Immature natural killer cell (primary cell): ENCODE data around the gene TFRC. TPM values are rescaled to one million over a fixed set of nuclear protein-coding genes. Genes with fewer than 3 reads are reported as not detected.
"Not testable (repeated sequence)": the region's sequence is repeated elsewhere in the genome, so short reads cannot be mapped to it uniquely, and the experiment has no call there.

Experiments
- DNase-seq, 3 donors: peaks; one replicate each; pipeline ENCODE4 v3.0.0; 2022; ENCODE audit warnings: mixed read lengths in 1 of 3
- H3K27ac Mint-ChIP-seq, 6 donors: one replicate each; pipeline ENCODE4 v1.8.0; 2020; ENCODE audit warnings: mixed read lengths in 6 of 6, mild to moderate bottlenecking in 5 of 6, inconsistent platforms in 4 of 6, moderate library complexity in 3 of 6
- H3K27me3 Mint-ChIP-seq, 3 donors: one replicate each; pipeline ENCODE4 v1.8.0; 2020 to 2021; ENCODE audit warnings: low read depth in 3 of 3, mild to moderate bottlenecking in 3 of 3, mixed read lengths in 3 of 3, moderate library complexity in 3 of 3, inconsistent platforms in 1 of 3
- H3K36me3 Mint-ChIP-seq, 3 donors: one replicate each; pipeline ENCODE4 v1.8.0; 2020; ENCODE audit warnings: mixed read lengths in 3 of 3, inconsistent platforms in 2 of 3, mild to moderate bottlenecking in 2 of 3
- H3K4me1 Mint-ChIP-seq, 2 donors: one replicate each; pipeline ENCODE4 v1.8.0; 2020; ENCODE audit warnings: inconsistent platforms in 2 of 2, mild to moderate bottlenecking in 2 of 2, mixed read lengths in 2 of 2, moderate library complexity in 1 of 2
- H3K4me3 Mint-ChIP-seq, 5 donors: one replicate each; pipeline ENCODE4 v1.8.0; 2020; ENCODE audit warnings: mild to moderate bottlenecking in 5 of 5, mixed read lengths in 5 of 5, inconsistent platforms in 3 of 5, moderate library complexity in 3 of 5
- H3K9me3 Mint-ChIP-seq, 6 donors: one replicate each; pipeline ENCODE4 v1.8.0; 2020; ENCODE audit warnings: mild to moderate bottlenecking in 6 of 6, mixed read lengths in 6 of 6, inconsistent platforms in 4 of 6, moderate library complexity in 3 of 6
- polyA plus RNA-seq, 3 donors: library from polyadenylated mRNA; unstranded; fragments of 300-500 nt; fragmentation: Illumina TruSeq; gene quantifications; one replicate each; pipeline ENCODE4 v1.2.3, GENCODE V29; 2021

Gene TFRC
- polyA plus RNA-seq, 3 donors from 2014 or later: 8.9 to 11.0 (median 9.7) TPM

DNA sequence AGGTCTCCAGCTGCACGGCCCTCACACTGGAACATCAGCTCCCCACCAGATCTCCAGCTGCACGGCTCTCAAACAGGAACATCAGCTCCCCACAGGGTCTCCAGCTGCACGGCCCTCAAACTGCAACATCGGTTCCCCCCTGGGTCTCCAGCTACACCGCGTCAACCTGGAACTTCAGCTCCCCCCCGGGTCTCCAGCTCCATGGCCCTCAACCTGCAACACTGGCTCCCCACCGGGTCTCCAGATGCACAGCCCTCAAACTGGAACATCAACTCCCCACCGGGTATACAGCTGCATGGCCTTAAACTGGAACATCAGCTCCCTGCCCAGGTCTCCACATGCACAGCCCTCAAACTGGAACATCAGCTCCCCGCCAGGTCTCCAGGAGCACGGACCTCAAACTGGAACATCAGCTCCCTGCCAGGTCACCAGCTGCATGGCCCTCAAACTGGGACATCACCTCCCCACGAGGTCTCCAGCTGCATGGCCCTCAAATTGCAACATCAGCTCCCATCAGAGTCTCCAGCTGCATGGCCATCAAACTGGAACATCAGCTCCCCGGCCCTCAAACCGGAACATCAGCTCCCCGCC lies 81.4 kb downstream of the TFRC start:
- not testable (repeated sequence) for H3K36me3 Mint-ChIP-seq, H3K4me3 Mint-ChIP-seq, H3K27me3 Mint-ChIP-seq, H3K9me3 Mint-ChIP-seq, H3K27ac Mint-ChIP-seq, H3K4me1 Mint-ChIP-seq, DNase-seq

DNA sequence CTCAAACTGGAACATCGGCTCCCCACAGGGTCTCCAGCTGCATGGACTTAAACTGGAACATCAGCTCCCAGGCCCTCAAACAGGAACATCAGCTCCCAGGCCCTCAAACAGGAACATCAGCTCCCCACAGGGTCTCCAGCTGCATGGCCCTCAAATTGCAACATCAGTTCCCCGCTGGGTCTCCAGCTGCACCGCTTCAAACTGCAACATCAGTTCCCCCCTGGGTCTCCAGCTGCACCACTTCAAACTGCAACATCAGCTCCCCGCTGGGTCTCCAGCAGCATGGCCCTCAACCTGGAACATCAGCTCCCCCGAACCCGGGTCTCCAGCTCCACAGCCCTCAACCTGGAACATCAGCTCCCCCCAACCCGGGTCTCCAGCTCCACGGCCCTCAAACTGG lies 82.0 kb downstream of the TFRC start:
- no peaks in the 10 kb centered on the region for H3K4me1 Mint-ChIP-seq
- H3K4me3 Mint-ChIP-seq: no peak overlapping the region
- no peak overlapping the region for H3K27ac Mint-ChIP-seq
- H3K9me3 Mint-ChIP-seq: no peaks in the 10 kb centered on the region
- no peaks in the 10 kb centered on the region for H3K36me3 Mint-ChIP-seq
- no peak for DNase-seq
- H3K27me3 Mint-ChIP-seq: peaks cover 0 to 4% (median 4%) of the 10 kb centered on the region in 3 donors

Other genes with a start within 250 kb of the TFRC start
- gene TNK2, start 173.5 kb downstream of the TFRC start, polyA plus RNA-seq: 1 to 10 TPM; 1.4 to 4.9 (median 1.6) TPM
- gene ZDHHC19, start 129.3 kb upstream of the TFRC start, polyA plus RNA-seq: not detected
- 1 to 10 TPM in 1 of 3 donors, under 1 TPM in 1, not detected in 1; 0.62 to 1.6 TPM for gene SLC51A, start 134.4 kb upstream of the TFRC start, polyA plus RNA-seq
- gene PCYT1A, start 205.6 kb upstream of the TFRC start, polyA plus RNA-seq: 10 to 100 TPM; 19.4 to 38.3 (median 32.0) TPM
- 10 to 100 TPM; 15.6 to 17.8 (median 16.8) TPM for gene DYNLT2B, start 236.2 kb upstream of the TFRC start, polyA plus RNA-seq